ENCODE results near the gene COG6.
A peak's percentile ranks its signal among the peaks of the same experiment; 100 is the strongest.

The COG6 gene

GRCh38 chr13:39682788-39683187 is 27.3 kb downstream of the COG6 start:
- H3K27ac ChIP-seq (ENCODE audit: low read depth, low read length) = no peak overlapping the region
- H3K4me1 ChIP-seq (ENCODE audit: insufficient read depth, low read length) = no peaks in the 10 kb centered on the region
- H3K36me3 ChIP-seq (ENCODE audit: insufficient read depth, low read length) = peaks cover 19% of the 10 kb centered on the region
- no peaks in the 10 kb centered on the region for H3K27me3 ChIP-seq (ENCODE audit: control insufficient read depth in 1 of 2, insufficient read depth in 2 of 2, low read length in 2 of 2)
- no peak overlapping the region for H3K4me3 ChIP-seq (ENCODE audit: low read depth in 1 of 2, low read length in 2 of 2)
- no peaks in the 10 kb centered on the region for H3K9me3 ChIP-seq (ENCODE audit: low read length)
- no peak overlapping the region for H3K9ac ChIP-seq (ENCODE audit: low read length)

DNA sequence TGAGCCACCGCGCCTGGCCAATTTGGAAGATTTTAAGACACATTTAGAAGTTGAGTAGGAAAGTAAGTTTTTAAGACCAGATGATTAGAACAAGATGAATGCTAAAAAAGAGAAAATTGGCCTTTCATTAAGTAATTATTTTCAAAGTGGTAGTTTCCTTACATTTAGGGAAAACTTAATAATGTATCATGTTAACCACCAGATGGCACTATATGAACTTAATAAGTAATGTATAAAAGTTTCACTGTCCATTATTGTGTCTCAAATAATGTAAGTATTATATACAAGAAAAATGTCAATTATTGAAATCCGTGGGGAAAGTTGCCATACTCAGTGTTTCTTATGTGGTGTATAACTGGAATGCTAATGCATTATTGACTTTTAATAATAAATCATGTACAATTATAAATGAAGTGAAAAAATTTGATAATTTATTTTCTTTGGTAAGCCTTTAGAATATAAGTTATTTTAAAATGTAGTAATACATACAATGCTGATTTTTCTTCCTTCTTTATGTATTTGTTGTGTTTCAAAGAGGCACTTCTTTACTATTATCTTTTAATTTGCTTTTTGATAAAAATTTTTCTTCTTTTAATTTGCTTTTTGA is 29.2 kb downstream of the COG6 start:
- H3K4me1 ChIP-seq (ENCODE audit: insufficient read depth, low read length) = no peaks in the 10 kb centered on the region
- H3K9me3 ChIP-seq (ENCODE audit: low read length) = no peaks in the 10 kb centered on the region
- H3K4me3 ChIP-seq (ENCODE audit: low read depth in 1 of 2, low read length in 2 of 2) = no peak overlapping the region
- H3K36me3 ChIP-seq (ENCODE audit: insufficient read depth, low read length) = peaks cover 17% of the 10 kb centered on the region
- H3K27me3 ChIP-seq (ENCODE audit: control insufficient read depth in 1 of 2, insufficient read depth in 2 of 2, low read length in 2 of 2) = no peaks in the 10 kb centered on the region
- H3K9ac ChIP-seq (ENCODE audit: low read length) = no peak overlapping the region
- H3K27ac ChIP-seq (ENCODE audit: low read depth, low read length) = no peak overlapping the region

- H3K9me3 ChIP-seq (ENCODE audit: low read length) = no peaks in the 10 kb centered on the region
- no peak overlapping the region for H3K4me3 ChIP-seq (ENCODE audit: low read depth in 1 of 2, low read length in 2 of 2)
- no peaks in the 10 kb centered on the region for H3K4me1 ChIP-seq (ENCODE audit: insufficient read depth, low read length)
- no peak overlapping the region for H3K9ac ChIP-seq (ENCODE audit: low read length)
- peaks cover 17% of the 10 kb centered on the region for H3K36me3 ChIP-seq (ENCODE audit: insufficient read depth, low read length)
- H3K27me3 ChIP-seq (ENCODE audit: control insufficient read depth in 1 of 2, insufficient read depth in 2 of 2, low read length in 2 of 2) = no peaks in the 10 kb centered on the region
- H3K27ac ChIP-seq (ENCODE audit: low read depth, low read length) = no peak overlapping the region
These were observed 30.2 kb downstream of the COG6 start for GRCh38 chr13:39685652-39686051.

GRCh38 chr13:39688278-39688677 is 32.8 kb downstream of the COG6 start:
- H3K4me3 ChIP-seq (ENCODE audit: low read depth in 1 of 2, low read length in 2 of 2) = no peak overlapping the region
- peaks cover 11% of the 10 kb centered on the region for H3K36me3 ChIP-seq (ENCODE audit: insufficient read depth, low read length)
- H3K4me1 ChIP-seq (ENCODE audit: insufficient read depth, low read length) = peaks cover 8% of the 10 kb centered on the region
- H3K9ac ChIP-seq (ENCODE audit: low read length) = no peak overlapping the region
- H3K27ac ChIP-seq (ENCODE audit: low read depth, low read length) = no peak overlapping the region
- H3K9me3 ChIP-seq (ENCODE audit: low read length) = no peaks in the 10 kb centered on the region
- H3K27me3 ChIP-seq (ENCODE audit: control insufficient read depth in 1 of 2, insufficient read depth in 2 of 2, low read length in 2 of 2) = no peaks in the 10 kb centered on the region

GRCh38 chr13:39688699-39689405 is 33.4 kb downstream of the COG6 start:
- peaks cover 11% of the 10 kb centered on the region for H3K36me3 ChIP-seq (ENCODE audit: insufficient read depth, low read length)
- no peak overlapping the region for H3K9ac ChIP-seq (ENCODE audit: low read length)
- no peak overlapping the region for H3K4me3 ChIP-seq (ENCODE audit: low read depth in 1 of 2, low read length in 2 of 2)
- H3K4me1 ChIP-seq (ENCODE audit: insufficient read depth, low read length) = peaks cover 8% of the 10 kb centered on the region
- no peaks in the 10 kb centered on the region for H3K27me3 ChIP-seq (ENCODE audit: control insufficient read depth in 1 of 2, insufficient read depth in 2 of 2, low read length in 2 of 2)
- H3K27ac ChIP-seq (ENCODE audit: low read depth, low read length) = no peak overlapping the region
- no peaks in the 10 kb centered on the region for H3K9me3 ChIP-seq (ENCODE audit: low read length)

DNA sequence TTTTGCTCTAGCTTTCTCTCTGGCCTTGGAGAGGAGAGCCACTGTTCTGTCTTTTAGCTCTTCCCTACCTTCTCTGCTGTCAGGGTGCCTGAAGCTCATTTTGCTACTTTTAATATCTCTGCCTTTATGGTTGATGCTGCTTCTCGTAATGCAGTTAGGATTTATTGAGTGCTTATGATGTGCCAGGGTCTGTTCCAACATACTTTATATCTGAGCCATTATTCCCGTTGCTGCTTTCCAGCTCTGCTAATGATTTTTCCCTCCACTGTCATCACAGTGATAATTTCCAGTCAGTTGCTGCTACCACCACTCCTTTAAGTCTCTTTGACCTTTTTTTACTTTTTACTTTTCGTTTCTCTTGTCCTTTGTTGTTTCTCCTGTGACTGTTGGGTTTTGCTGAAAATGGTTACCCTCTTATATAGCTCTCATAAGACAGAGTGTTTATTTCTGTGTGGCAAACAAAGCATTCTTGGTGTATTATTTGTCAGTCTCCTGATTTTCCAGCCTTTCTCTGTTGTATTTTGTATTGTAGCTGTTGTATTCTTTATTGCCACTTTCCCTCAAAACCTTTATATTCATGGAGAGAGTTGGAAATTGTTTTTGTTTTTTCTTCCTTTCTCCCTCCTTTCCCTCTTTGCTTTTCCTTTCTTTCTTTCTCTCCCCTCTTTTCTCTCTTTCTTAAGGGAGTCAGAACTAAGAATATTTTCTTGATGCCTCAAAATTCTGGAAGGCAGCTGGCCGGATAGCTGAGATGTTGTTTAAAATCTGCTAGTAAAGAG is 37.4 kb downstream of the COG6 start:
- peak overlapping the region; percentile 37 for H3K27ac ChIP-seq (ENCODE audit: low read depth, low read length)
- H3K4me3 ChIP-seq (ENCODE audit: low read depth in 1 of 2, low read length in 2 of 2) = peak overlapping the region in 1 of 2 donors; percentile 15
- H3K9me3 ChIP-seq (ENCODE audit: low read length) = no peaks in the 10 kb centered on the region
- H3K27me3 ChIP-seq (ENCODE audit: control insufficient read depth in 1 of 2, insufficient read depth in 2 of 2, low read length in 2 of 2) = no peaks in the 10 kb centered on the region
- peaks cover 8% of the 10 kb centered on the region for H3K4me1 ChIP-seq (ENCODE audit: insufficient read depth, low read length)
- peak overlapping the region; percentile 8 for H3K9ac ChIP-seq (ENCODE audit: low read length)
- H3K36me3 ChIP-seq (ENCODE audit: insufficient read depth, low read length) = peaks cover 6% of the 10 kb centered on the region

GRCh38 chr13:39699274-39699673 is 43.8 kb downstream of the COG6 start:
- H3K9ac ChIP-seq (ENCODE audit: low read length) = no peak overlapping the region
- H3K4me3 ChIP-seq (ENCODE audit: low read depth in 1 of 2, low read length in 2 of 2) = no peak overlapping the region
- no peak overlapping the region for H3K27ac ChIP-seq (ENCODE audit: low read depth, low read length)
- H3K4me1 ChIP-seq (ENCODE audit: insufficient read depth, low read length) = no peaks in the 10 kb centered on the region
- H3K36me3 ChIP-seq (ENCODE audit: insufficient read depth, low read length) = no peaks in the 10 kb centered on the region
- no peaks in the 10 kb centered on the region for H3K27me3 ChIP-seq (ENCODE audit: control insufficient read depth in 1 of 2, insufficient read depth in 2 of 2, low read length in 2 of 2)
- H3K9me3 ChIP-seq (ENCODE audit: low read length) = no peaks in the 10 kb centered on the region

GRCh38 chr13:39712626-39713025 is 57.2 kb downstream of the COG6 start:
- Histone ChIP-seq H3K27me3 (ENCODE audit: control insufficient read depth in 1 of 2, insufficient read depth in 2 of 2, low read length in 2 of 2) (no peaks in the 10 kb centered on the region), H3K36me3 (ENCODE audit: insufficient read depth, low read length) (no peaks in the 10 kb centered on the region), H3K27ac (ENCODE audit: low read depth, low read length) (no peak overlapping the region), H3K4me1 (ENCODE audit: insufficient read depth, low read length) (no peaks in the 10 kb centered on the region), H3K9me3 (ENCODE audit: low read length) (no peaks in the 10 kb centered on the region), H3K4me3 (ENCODE audit: low read depth in 1 of 2, low read length in 2 of 2) (no peak overlapping the region), H3K9ac (ENCODE audit: low read length) (no peak overlapping the region)

DNA sequence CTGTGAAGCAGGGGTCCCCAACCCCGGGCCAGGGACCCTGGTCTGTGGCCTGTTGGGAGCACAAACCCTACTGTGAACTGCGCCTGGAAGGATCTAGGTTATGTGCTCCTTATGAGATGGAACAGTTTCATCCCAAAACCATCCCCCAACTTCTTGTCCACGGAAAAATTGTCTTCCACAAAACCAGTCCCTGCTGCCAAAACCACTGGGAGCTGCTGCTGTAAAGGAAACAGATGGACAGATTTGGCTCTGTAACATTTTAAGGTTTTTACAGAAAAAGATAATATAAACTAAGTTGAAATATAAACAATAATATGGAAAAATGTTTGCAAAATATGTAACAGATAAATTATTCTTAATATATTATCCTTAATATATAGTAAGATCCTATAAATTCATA is 73.7 kb downstream of the COG6 start:
- H3K27ac ChIP-seq (ENCODE audit: low read depth, low read length) = no peak overlapping the region
- H3K9me3 ChIP-seq (ENCODE audit: low read length) = no peaks in the 10 kb centered on the region
- H3K27me3 ChIP-seq (ENCODE audit: control insufficient read depth in 1 of 2, insufficient read depth in 2 of 2, low read length in 2 of 2) = no peaks in the 10 kb centered on the region
- peaks cover 13% of the 10 kb centered on the region for H3K36me3 ChIP-seq (ENCODE audit: insufficient read depth, low read length)
- H3K9ac ChIP-seq (ENCODE audit: low read length) = no peak overlapping the region
- H3K4me1 ChIP-seq (ENCODE audit: insufficient read depth, low read length) = no peaks in the 10 kb centered on the region
- no peak overlapping the region for H3K4me3 ChIP-seq (ENCODE audit: low read depth in 1 of 2, low read length in 2 of 2)

- Histone ChIP-seq H3K36me3 (ENCODE audit: insufficient read depth, low read length) (peaks cover 13% of the 10 kb centered on the region), H3K27me3 (ENCODE audit: control insufficient read depth in 1 of 2, insufficient read depth in 2 of 2, low read length in 2 of 2) (no peaks in the 10 kb centered on the region), H3K4me3 (ENCODE audit: low read depth in 1 of 2, low read length in 2 of 2) (no peak overlapping the region), H3K27ac (ENCODE audit: low read depth, low read length) (no peak overlapping the region), H3K9me3 (ENCODE audit: low read length) (no peaks in the 10 kb centered on the region), H3K9ac (ENCODE audit: low read length) (no peak overlapping the region), H3K4me1 (ENCODE audit: insufficient read depth, low read length) (no peaks in the 10 kb centered on the region)
These were observed 79.5 kb downstream of the COG6 start for GRCh38 chr13:39734952-39735351.

DNA sequence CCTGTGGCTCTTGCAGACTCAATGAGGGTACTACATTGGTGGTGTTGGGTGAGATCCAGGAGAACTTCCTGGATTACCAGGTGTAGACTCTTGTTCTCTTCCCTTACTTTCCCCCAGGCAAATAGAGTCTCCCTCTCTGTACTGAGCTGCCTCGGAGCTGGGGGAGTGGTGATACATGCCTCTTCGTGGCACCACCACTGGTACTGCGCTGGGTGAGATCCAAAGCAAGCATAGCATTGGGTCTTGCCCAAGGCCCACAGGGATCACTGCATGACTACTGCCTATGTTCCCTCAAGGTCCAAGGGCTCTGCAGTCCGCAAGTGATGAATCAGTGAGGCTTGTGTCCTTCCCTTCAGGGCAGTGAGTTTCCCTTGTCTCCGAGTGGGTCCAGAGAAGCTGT is 81.6 kb downstream of the COG6 start:
- no peak overlapping the region for H3K9ac ChIP-seq (ENCODE audit: low read length)
- H3K4me3 ChIP-seq (ENCODE audit: low read depth in 1 of 2, low read length in 2 of 2) = no peak overlapping the region
- peaks cover 11% of the 10 kb centered on the region for H3K36me3 ChIP-seq (ENCODE audit: insufficient read depth, low read length)
- no peak overlapping the region for H3K27ac ChIP-seq (ENCODE audit: low read depth, low read length)
- H3K4me1 ChIP-seq (ENCODE audit: insufficient read depth, low read length) = no peaks in the 10 kb centered on the region
- no peaks in the 10 kb centered on the region for H3K27me3 ChIP-seq (ENCODE audit: control insufficient read depth in 1 of 2, insufficient read depth in 2 of 2, low read length in 2 of 2)
- H3K9me3 ChIP-seq (ENCODE audit: low read length) = no peaks in the 10 kb centered on the region

All from muscle layer of colon (tissue), 2 donors.